Activated CD8-positive, alpha-beta memory T cell treated with anti-CD3 and anti-CD28 coated beads, Interleukin-2, amount 50 U/mL, for 4 hours (primary cell): ENCODE results near the gene GNAT1.
A peak's percentile ranks its signal among the peaks of the same experiment; 100 is the strongest.

Experiments
- DNase-seq: peaks from one replicate; pipeline ENCODE4 v3.0.0-alpha.2; 2020

The GNAT1 gene

GRCh38 chr3:50182533-50183099, 8.8 kb upstream of the GNAT1 start:
- no peak for DNase-seq

- no peak for DNase-seq
Observed at GRCh38 chr3:50183755-50184154, 7.7 kb upstream of the GNAT1 start.

GRCh38 chr3:50184242-50184978, 7.0 kb upstream of the GNAT1 start:
- no peak for DNase-seq

DNA sequence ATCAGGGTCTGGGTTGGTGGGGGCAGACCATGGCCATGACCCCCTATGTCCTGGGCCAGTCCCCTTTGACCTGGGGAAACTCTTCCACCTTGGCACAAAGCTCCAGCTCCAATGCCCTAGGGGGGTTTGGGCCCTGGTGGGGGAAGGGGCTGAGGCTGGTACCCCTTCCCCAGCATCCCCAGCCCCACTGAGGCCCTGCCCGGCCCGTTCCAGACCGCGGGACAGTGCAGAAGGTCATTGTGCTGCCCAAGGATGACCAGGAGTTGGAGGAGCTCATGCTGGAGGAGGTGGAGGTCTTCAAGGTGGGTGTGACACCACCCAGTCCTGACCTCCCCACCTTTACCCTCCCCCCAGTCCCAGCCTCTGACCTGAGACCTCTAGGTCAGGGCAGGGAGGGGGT, 6.2 kb upstream of the GNAT1 start:
- no peak for DNase-seq

GRCh38 chr3:50186096-50186495, 5.3 kb upstream of the GNAT1 start:
- no peak for DNase-seq

GRCh38 chr3:50187750-50188149, 3.7 kb upstream of the GNAT1 start:
- DNase-seq: no peak

- DNase-seq: no peak
Observed at GRCh38 chr3:50189274-50189673, 2.1 kb upstream of the GNAT1 start.

DNA sequence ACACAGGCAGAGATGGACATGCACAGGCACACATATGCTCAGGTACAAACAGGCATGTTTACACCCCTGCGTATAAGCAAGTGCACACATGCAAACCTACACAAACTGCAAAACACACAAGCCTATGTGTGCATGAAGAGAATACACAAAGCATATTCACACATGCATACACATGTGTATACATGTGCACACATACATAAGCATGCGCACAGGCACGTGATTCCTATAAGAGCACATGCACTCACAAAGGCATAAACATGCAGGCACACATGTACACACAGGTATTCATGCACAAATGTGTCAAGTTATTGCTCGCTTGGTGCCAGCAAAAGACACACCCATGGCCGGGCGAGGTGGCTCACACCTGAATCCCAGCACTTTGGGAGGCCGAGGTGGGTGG, 1.4 kb upstream of the GNAT1 start:
- no peak for DNase-seq

- no peak for DNase-seq
Observed at GRCh38 chr3:50192124-50192523, 714 bp downstream of the GNAT1 start.

DNA sequence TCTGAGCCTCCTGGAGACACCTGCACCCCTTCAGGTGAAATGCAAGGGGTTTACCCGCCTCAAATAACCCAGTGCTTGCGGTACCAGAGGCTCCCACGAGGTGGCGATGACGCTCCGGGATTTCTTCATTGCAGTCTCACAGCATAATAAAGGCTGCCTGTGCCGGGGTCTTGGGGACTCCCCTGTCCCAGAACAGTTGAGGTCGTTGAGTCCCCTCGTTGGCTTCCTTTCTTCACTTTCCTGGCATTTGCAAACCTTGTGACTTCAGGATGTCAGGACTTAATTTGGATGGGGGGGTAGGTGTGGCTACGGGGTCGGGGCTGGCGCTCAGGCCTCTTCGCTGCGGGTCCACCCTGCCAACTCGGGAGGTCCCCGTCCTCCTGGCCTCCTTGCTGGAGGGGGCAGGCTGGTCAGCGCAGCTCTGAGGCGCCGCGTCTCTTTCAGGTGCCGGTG, 1.3 kb downstream of the GNAT1 start:
- peak; percentile 85 for DNase-seq

GRCh38 chr3:50193286-50193685, 1.9 kb downstream of the GNAT1 start:
- DNase-seq: no peak

DNA sequence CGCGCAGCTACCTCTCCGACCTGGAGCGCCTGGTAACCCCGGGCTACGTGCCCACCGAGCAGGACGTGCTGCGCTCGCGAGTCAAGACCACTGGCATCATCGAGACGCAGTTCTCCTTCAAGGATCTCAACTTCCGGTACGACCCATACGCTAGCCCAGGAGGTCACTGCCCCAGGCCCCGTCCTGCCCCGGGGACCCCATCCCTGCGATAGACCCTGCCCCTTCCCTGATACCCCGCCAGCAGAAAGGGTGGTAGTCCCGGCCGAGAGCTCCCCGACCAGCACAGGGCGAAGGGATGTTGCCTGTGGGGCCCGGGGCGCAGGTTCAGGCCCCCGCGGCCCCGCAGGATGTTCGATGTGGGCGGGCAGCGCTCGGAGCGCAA, 2.3 kb downstream of the GNAT1 start:
- DNase-seq: no peak

- peak; percentile 92 for DNase-seq
Observed at GRCh38 chr3:50194128-50194902, 2.9 kb downstream of the GNAT1 start.

DNA sequence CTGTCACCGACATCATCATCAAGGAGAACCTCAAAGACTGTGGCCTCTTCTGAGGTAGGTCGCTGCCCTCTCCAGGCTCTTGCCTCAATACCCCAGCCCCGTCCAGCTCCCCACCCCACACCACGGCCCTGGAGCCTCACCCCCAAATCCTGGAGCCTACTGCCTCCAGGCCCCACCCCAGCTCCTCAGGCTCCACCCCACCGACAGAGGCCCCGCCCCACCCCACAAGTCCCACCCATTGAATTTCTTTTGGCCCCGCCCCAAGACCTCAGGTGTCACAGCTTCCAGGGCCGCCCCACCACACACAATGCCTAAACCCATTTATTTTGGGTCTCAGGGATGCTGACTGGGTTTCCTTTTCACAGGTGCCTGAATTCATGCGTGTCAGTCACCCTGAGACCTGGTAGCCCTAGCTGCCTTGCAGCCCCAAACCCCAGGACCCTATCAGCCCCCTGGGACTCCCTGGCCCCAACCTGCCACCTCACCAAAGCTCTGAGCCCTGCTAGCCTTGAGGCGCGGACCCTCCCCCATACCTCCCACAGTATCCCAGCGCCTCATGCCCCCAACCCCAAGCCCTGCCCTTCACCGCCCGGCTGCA, 3.6 kb downstream of the GNAT1 start:
- peak; percentile 38 for DNase-seq

GRCh38 chr3:50195501-50196252, 4.3 kb downstream of the GNAT1 start:
- DNase-seq: no peak

DNA sequence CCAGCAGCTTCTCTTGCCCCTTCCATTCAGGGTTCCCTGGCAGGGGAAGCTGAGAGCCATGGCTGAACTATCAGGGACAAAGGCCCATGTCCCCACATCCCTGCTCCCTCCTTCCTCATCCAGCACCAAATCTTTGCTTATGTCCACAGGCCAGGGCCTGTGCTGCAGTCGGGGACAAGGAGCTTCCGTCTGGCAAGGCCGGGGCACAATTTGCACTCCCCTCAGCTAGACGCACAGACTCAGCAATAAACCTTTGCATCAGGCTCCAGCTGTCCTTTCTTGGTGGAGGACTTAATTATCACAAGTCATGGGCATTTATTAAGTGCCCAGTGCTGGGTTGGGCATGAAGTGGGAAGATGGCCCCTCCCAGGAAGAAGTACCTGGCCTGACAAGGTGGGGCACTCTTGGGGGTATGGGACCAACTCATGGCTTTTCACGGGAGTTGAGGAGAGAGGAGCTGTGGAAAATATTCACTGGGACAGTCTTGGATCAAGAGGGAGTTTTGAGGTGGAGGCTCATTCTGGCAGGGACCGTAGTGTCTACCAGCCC, 4.9 kb downstream of the GNAT1 start:
- no peak for DNase-seq

DNA sequence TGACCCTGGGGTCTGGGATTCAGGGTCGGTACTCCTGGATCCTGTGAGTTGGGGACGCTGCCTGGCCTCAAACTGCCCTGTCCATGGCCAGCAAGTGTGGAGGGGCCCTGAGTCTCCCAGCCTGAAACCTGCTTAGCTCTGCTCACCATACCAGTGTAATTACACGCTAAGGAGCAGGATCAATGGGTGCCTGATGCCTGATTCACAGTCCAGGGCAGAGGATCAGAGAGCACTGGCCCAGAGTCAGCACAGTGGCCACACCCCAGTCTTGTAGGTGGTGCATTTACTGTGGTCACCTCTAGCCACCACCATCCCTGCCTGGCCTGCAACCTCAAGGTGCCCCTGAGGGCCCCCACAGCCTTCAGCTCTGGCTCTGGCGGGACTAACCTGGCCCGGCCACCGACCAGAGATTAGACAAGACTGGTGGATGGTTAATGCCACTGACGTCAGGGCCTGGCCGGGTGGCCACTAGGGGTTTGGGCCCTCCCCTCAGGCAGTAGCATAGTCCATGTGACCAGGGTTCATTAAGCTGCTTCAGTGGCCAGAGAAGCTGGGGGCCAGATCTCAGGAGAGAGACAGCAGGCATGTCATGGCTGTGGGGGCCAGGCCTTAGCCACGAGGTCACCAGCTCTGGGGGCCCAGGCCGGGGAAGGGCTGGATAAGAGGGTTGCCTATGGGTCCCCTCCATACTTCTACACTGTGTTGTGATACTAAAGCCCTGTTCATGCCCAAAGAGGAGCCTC, 10.3 kb downstream of the GNAT1 start:
- no peak for DNase-seq

GRCh38 chr3:50202353-50203112, 11.1 kb downstream of the GNAT1 start:
- no peak for DNase-seq

DNA sequence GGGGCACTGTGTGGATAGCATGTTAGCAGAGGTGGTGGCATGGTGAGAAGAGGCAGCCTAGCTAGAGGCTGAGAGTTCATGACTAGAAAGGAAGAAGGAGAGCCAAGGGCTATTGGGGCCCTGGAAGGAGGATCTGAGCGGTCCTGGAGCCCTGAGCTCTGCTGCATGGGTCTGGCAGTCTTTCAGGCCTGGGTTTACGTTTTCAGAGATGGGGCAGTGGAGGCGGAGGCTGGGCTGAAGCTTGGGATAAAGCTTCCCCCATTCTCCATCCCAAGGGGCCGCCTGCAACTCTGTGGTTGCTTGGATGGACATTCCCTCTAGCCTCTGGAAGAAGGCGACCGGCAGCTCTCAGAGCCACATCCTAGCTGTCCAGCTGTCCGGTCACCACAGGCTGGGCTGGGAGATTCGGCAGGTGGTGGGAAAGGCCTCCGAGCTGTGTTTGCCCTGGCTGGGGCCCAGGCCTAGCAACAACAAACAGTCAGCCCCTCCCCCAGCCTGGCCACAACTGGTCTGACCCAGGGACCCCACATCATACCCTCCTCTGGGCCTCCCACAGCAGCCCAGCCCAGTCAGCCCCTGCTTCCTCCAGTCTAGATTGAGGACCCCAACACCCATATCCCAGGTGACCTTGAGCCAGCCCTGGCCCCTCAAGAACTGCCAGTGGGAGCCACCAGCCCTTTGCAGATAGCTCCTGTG, 11.9 kb downstream of the GNAT1 start:
- no peak for DNase-seq
